Dermis blood vessel endothelial cell (primary cell): ENCODE results near the gene POC1B. TPM values are rescaled to one million over a fixed set of nuclear protein-coding genes. Genes with fewer than 3 reads are reported as not detected.

Experiments used
- DNase-seq: peaks from one replicate; pipeline ENCODE4 v3.0.0; 2010
- total RNA-seq: library from RNA; depleted of rRNA; stranded (reverse); fragments of >200 nt; gene quantifications from 2 replicates; pipeline ENCODE4 v1.2.3, GENCODE V29; 2014

POC1B gene
- total RNA-seq, 1 donor from 2014 or later, result 25.2 TPM

- DNase-seq, result no peak
Observed at GRCh38 chr12:89417246-89417977, 108.4 kb downstream of the POC1B start.

- DNase-seq, result no peak
Observed at GRCh38 chr12:89416049-89416792, 109.6 kb downstream of the POC1B start.

DNA sequence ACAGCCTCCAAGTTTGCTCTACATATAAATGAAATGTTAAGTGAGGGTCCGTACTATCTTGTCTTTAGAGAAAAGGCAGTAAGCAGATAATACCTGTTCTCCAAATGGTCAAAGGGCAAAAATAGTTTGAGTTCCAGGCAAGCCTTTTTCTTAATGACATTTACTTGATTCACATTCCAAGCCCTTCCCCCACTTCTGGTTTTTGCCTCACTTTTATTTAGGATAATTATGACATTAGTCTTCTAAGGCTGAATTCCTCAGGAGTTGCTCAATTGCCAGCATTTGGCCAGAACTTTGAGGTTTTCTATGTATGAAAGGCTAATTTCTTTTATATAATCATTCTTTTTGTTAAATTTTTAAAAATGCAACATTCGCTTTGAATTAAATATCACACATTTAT is 111.0 kb downstream of the POC1B start:
- DNase-seq, result no peak

DNA sequence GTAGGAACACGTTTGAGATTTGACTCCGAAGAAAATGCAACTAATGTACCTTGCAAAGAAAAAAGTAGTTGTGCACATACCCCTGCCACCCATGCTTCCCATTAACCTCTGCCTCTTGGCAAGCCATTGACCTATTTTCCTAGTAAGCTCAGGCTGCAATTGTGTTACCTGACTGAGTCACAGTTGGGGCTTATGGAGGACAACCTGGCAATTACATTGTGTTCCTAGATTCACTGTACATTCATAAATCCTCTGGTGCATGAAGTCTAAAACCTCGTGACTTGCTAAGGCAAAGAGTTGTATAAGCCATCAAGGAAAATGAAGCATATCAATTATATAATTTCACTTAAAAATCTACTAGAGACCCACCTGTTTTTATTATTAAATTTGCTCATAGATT is 111.5 kb downstream of the POC1B start:
- no peak for DNase-seq

DNA sequence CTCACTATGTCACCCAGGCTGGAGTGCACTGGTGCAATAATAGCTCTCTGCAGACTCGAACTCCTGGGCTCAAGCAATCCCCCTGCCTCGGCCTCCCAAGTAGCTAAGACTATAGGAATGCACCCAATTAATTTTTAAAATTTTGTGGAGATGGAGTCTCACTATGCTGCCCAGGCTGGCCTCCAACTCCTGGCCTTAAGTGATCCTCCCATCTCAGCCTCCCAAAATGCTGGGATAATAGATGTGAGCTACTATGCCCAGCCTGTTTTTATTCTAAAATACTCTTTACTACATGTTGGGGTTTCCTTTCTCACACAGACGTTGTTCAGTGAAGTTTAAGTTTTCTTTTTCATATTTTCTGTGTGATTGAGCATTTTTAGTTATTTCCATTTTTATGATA is 112.6 kb downstream of the POC1B start:
- DNase-seq, result no peak

DNA sequence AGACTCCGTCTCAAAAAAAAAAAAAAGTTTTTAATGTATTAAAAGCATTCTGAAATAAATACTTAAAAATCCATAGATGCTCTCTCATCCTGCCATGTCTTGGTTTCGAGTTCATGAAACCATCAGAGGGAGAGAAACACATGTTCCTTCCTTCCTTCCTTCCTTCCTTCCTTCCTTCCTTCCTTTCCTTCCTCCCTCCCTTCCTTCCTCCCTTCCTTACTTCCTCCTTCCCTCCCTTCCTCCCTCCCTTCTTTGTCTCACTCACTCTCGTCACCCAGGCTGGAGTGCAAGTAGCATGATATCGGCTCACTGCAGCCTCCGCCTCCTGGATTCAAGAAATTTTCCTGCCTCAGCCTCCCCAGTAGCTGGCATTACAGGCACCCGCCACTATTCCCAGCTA is 113.2 kb downstream of the POC1B start:
- no peak for DNase-seq

- DNase-seq, result no peak
Observed at GRCh38 chr12:89411846-89412245, 114.0 kb downstream of the POC1B start.

GRCh38 chr12:89411234-89411633 is 114.6 kb downstream of the POC1B start:
- DNase-seq, result no peak

DNA sequence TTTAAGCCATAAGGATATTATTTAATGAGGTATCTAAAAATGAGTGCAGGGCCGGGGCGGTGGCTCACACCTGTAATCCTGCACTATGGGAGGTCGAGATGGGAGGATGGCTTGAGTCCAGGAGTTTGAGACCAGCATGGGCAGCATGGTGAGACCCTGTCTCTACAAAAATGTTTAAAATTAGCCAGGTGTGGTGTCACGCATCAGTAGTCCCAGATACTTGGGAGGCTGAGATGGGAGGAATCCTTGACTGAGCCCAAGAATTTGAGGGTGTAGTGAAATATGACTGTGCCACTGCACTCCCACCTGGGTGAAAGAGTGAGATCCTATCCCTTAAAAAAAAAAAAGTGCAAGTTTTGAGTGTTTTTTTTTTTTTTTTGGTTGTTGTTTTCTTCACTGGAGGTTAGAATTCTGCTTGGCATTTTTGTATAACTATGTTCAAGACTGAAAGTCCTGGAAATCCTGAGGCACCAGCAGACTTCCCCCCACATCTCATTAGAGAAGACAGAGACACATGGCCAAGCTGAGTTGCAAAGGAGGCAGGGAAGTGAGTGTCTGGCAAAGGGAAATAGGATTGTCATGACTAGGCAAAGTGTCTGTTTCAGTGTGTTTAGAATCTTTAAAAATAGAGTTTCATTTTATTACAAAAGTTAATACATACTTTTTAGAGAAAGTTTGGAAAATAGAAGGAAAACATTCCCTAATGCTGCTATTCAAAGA is 120.1 kb downstream of the POC1B start:
- no peak for DNase-seq

- DNase-seq, result no peak
Observed at GRCh38 chr12:89401433-89402058, 124.3 kb downstream of the POC1B start.

GRCh38 chr12:89400415-89400814 is 125.4 kb downstream of the POC1B start:
- no peak for DNase-seq

DNA sequence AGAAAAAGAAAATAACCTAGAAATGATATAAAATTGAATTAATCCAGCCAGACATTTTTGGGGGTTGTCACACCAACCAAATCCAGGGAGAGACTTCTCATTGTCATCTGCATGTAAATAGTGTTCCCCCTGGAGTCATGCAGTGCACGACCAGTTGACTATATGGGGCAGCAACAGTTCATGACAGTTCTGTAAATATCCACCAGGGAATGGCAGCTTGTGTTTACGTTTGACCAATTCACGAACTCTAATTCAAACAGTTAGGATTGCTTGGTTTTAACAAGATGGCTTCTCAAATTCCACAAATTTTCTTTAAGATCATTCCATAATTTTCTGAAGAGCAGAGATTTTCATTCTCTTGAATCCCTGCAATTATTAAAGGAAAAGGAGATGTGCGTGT is 130.1 kb downstream of the POC1B start:
- no peak for DNase-seq

- no peak for DNase-seq
Observed at GRCh38 chr12:89393551-89394121, 132.2 kb downstream of the POC1B start.

DNA sequence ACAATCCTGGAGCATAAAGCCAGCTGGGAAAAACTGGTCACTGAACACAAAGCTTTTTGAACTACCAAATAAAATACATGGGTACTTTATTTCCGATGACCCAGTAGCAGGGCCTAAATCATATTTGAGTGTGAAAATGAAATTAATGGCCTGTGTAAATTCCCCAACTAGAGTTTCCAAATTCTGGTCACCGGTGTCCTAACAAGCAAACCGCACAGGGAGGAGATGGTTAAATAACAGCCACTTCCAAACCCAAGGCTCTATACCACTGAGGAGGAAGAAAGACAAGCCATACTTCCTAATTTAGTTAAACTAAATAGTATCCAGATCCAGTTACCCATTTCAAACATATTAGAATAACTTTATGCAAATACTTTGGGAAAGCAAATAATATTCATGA is 133.5 kb downstream of the POC1B start:
- no peak for DNase-seq

DNA sequence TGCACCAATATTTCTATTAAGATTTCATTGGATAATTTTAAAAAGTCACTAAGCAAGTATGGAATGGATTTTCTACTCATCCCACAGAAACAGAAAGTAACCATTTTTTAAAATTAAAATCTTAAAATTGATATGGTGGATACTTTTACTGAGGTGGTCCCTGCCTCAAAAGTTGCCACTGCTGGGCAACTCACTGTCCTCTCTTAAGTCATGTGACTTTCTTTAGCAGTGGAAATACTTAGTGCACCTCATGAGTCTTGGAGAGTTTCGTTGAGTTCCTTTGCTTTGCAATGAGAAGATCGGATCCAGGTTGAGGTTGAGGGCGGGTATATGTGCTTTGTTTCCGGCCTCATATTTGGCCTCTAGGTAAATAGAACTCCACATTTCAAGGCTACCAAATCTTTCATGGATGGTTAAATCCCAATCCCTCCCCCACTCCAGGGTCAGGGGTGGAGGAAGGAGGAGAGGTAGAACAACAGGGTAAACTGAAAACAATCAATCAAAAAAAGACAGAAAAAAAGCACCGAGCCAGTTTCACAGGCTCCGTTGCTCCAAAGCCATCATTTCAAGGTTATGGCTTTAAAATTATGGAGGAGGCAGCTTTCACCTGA is 134.0 kb downstream of the POC1B start:
- no peak for DNase-seq

DNA sequence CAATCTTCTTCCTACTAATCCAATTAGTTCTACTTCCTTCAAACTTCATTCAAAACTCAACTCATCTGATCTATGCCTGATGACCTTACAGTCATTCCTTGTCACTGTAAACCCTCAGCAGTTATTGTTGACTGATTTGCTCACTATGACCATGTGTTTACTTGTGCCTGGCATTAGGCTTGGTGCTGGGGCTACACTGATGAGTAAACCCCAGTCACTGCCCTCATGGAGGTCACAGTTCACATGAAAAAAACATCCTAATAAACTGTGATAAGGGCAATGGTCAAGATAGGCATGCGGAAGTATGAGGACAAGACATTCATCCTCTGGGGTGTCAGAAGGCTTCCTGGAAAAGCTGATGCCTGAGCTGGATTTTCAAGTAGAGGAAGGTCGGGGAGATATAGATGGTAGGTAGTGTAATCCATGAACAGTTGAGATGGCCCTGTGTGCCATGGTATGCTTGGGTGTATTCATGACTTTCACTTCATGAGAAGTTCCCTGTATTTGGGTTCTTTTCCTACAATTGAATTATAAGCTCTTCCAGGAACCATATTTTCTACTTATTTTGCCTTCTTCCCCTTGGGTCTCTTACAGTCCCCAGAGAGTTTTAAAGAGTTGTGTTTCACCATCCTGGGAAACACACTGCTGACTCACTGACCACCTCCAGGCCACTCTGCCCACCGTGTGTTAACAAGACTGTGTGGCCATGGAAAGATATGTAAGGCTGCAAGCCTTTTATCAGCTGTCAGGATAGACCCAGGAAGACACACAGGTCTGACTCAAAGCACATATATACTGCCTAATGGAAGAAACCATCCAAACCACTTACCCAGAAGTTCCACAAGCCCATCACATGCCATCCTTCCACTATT is 134.8 kb downstream of the POC1B start:
- DNase-seq, result peak; percentile 55

- DNase-seq, result peak; percentile 90
Observed at GRCh38 chr12:89389755-89390661, 135.8 kb downstream of the POC1B start.

DNA sequence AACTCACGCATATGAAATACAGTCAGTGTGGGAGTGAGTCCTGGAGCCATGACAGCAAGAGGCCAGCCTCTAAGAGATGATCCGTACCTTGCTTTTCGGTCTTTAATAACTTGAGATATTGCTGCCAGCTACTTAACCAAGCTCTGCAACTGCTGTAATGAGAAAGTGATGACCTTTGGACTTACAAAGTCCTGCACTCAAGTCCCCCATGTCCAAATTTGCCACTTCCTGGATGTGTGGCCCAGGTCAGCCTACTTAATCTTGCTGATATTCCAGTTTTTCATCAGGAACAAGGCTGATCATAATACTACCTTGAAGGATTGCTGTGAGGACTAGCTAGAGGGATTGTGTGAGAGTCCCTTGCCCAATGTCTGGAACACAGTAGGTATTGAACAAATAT is 139.7 kb downstream of the POC1B start:
- no peak for DNase-seq

GRCh38 chr12:89384807-89385206 is 141.0 kb downstream of the POC1B start:
- no peak for DNase-seq
